Breast epithelium (tissue), 3 donors: ENCODE measurements around the gene ZNF787.

Source experiments
- POLR2A ChIP-seq: fragments of 450-650 bp; IDR thresholded peaks from one replicate; pipeline ENCODE4 v1.6.1; 2016; ENCODE audit warnings: antibody characterized with exemption, mild to moderate bottlenecking, moderate library complexity
- POLR2AphosphoS5 ChIP-seq, 3 donors: sonication (generic); formaldehyde crosslinking; IDR thresholded peaks; one replicate each; pipeline ENCODE4 v1.6.1; 2017; ENCODE audit warnings: antibody characterized with exemption in 3 of 3
- TF ChIP-seq, protein P1 (sequence below), 3 donors: fragments of 450-650 bp; IDR thresholded peaks; one replicate each; pipeline ENCODE4 v1.5.1; 2016 to 2017; ENCODE audit warnings: antibody characterized with exemption in 3 of 3, mild to moderate bottlenecking in 3 of 3, moderate library complexity in 3 of 3

DNA sequence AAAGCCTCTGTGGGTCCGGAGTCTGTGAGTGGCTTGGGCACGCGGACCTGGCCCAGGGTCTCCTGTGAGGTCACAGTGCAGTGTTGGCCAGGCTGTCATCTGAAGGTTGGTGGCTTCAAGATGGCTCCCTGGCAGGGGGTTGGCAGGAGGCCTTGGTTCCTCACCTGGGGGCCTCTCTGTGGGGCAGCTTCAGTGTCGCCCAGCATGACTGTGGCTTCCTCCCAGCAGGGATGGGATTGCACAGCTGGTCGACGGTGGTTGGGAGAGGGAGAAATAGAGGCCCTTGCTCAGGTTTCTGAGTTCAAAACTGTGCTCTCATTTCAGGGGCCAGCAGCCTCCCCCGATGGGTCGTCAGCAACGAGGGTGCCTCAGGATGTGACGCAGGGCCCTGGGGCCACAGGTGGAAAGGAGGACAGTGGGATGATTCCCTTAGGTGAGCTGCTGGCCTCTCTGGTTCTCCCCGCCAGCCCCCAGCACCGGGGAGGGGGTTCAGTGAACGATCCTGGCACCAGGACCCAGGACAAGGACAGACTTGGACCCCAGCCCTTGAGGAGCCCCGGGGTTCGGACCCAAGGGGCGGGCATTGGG, 37.2 kb upstream of the ZNF787 start:
- TF ChIP-seq, protein P1, sequence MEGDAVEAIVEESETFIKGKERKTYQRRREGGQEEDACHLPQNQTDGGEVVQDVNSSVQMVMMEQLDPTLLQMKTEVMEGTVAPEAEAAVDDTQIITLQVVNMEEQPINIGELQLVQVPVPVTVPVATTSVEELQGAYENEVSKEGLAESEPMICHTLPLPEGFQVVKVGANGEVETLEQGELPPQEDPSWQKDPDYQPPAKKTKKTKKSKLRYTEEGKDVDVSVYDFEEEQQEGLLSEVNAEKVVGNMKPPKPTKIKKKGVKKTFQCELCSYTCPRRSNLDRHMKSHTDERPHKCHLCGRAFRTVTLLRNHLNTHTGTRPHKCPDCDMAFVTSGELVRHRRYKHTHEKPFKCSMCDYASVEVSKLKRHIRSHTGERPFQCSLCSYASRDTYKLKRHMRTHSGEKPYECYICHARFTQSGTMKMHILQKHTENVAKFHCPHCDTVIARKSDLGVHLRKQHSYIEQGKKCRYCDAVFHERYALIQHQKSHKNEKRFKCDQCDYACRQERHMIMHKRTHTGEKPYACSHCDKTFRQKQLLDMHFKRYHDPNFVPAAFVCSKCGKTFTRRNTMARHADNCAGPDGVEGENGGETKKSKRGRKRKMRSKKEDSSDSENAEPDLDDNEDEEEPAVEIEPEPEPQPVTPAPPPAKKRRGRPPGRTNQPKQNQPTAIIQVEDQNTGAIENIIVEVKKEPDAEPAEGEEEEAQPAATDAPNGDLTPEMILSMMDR (IDR thresholded peaks at IDR 0.05), result no peak
- TF ChIP-seq POLR2A (no peak), POLR2AphosphoS5 (IDR thresholded peaks at IDR 0.05) (no peak)
